ENCODE data around the gene KANSL1.

Gene KANSL1

DNA sequence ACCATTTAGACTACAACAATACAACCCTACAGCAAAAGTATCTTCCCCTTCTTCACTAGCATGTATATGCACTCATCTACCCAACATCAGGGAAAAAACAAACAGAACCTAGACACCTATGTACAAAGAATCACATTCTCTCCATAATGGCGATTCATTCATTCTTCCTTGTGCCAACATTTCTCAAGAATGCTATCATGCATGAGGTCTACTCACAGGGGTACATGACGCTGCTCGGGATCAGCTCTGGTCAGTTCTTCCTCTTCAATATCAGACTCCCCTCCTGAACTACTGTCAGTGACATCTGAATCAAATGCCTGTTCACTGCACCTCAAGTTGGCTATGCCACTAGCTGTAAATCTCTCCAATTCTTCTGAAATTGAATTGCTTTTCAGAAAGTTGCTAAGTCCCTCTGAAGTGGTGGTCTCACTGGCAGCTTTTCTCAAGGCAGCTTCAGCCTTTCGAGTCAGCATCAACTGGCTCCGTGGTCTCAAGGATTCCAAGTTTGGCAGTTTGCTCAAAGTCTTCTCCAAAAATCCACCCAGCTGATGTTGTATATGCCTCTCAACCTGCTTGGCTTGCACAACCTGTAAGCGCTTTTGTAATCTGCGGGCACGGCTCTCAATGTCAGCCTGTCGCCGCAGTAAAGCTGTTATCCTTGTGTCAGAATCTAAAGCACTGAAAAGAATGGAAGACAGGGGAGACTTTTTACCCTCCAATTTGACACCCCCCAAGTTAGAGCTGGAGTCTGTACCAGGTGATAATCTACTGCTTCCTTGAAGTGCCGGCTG, 22.4 kb downstream of the KANSL1 start:
- TF ChIP-seq Cebpa-rat (IDR thresholded peaks at IDR 0.05) = no peak
- H4K20me1 ChIP-seq = peaks cover 100% of the 10 kb centered on the region
- H3K4me1 ChIP-seq = no peaks in the 10 kb centered on the region; the same call in 1 of the 2 replicates
- H3K9me3 ChIP-seq = peaks cover 3% of the 10 kb centered on the region; the same call in 1 of the 2 replicates
- no peak overlapping the region for H3K27ac ChIP-seq
- H3K4me3 ChIP-seq = no peak overlapping the region
- no peaks in the 10 kb centered on the region for H3K27me3 ChIP-seq
- no peak overlapping the region for H3K9ac ChIP-seq
- peaks cover 62% of the 10 kb centered on the region for H3K36me3 ChIP-seq
- H3K4me2 ChIP-seq = no peak overlapping the region

DNA sequence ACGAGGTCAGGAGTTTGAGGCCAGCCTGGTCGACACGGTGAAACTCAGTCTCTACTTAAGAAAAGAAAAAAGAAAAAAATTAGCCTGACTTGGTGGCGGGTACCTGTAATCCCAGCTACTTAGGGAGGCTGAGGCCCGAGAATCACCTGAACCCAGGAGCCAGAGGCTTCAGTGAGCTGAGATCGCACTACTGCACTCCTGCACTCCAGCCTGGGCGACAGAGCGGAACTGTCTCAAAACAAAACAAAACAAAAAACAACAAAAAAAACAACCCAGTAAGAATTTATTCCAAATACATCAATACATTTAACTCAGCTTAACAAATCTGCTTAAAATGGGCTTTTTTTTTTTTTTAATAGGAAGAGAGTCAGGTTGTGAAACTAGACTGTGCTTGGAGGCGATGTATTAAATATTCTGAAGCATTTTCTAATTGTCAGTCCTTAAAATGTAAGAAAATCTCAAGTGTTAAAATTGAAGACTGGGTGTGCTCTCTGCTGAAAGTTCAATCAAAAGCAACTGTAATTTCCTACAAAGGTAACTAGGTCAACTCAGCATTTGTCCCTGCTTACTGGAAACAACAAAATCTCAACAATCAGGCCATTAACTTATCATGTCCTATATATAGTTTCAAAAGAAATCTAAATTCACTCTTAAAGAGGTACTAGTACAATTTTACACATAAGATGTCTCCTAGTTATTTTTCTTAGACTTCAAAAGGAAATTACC, 23.2 kb downstream of the KANSL1 start:
- Histone ChIP-seq H4K20me1 (peaks cover 100% of the 10 kb centered on the region), H3K4me3 (no peak overlapping the region), H3K36me3 (peaks cover 70% of the 10 kb centered on the region), H3K9me3 (peaks cover 3% of the 10 kb centered on the region; the same call in 1 of the 2 replicates), H3K27ac (no peak overlapping the region), H3K9ac (no peak overlapping the region), H3K27me3 (no peaks in the 10 kb centered on the region), H3K4me2 (no peak overlapping the region), H3K4me1 (peaks cover 2% of the 10 kb centered on the region; the same call in 1 of the 2 replicates)
- no peak for TF ChIP-seq Cebpa-rat (IDR thresholded peaks at IDR 0.05)

DNA sequence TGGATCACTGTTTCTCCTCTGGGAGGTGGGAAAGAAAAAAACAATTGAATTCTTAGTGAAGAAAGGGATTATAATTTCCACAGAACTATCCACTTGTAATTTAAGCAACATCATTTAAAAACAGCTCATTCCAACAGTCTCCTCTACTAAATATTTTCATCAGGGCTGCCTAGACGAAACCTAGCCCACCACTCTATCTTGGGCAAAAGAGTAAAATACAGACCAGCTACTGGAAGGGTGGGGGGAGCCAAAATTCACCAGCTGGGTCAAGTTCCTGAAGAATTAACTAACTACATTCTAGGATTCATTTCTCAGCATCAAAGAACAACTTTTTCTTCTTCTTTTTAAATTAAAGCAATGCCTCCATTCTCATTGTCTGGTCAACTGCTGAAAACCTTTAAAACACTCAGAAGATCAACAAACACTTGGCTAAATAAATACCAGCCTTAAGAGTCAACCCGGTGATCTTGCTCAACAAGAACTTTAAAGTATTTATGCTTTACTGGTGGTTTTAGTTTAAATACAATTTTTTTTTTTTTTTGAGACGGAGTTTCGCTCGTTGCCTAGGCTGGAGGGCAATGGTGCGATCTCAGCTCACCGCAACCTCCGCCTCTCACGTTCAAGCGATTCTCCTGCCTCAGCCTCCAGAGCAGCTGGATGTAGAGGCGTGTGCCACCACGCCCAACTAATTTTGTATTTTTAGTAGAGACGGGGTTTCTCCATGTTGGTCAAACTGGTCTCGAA, 25.2 kb downstream of the KANSL1 start:
- Histone ChIP-seq H3K4me1 (peaks cover 22% of the 10 kb centered on the region), H4K20me1 (peaks cover 100% of the 10 kb centered on the region), H3K27ac (no peak overlapping the region), H3K9ac (no peak overlapping the region), H3K27me3 (no peaks in the 10 kb centered on the region), H3K36me3 (peaks cover 82% of the 10 kb centered on the region), H3K4me2 (no peak overlapping the region), H3K4me3 (no peak overlapping the region), H3K9me3 (peaks cover 3% of the 10 kb centered on the region; the same call in 1 of the 2 replicates)
- no peak for TF ChIP-seq Cebpa-rat (IDR thresholded peaks at IDR 0.05)

DNA sequence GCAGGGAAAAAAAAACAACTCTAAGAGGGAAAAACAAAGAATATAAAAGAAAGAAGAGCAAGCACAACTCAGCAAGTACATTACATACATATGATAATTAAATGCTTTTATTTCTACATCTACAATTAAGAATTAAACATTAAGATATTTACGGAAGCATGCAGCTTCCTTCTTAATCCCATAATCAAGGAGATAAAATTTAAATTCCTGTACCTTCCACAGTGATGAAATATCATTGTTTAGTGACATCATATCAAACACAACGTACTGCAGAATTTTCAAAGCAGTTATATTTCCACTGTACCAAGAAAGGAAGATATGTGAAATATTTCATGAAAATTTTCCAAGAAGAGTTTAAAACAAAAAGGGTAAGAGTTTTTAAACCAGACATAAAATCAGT, 26.0 kb downstream of the KANSL1 start:
- no peaks in the 10 kb centered on the region for H3K27me3 ChIP-seq
- no peak overlapping the region for H3K4me2 ChIP-seq
- H3K4me1 ChIP-seq = peaks cover 25% of the 10 kb centered on the region
- H3K36me3 ChIP-seq = peaks cover 84% of the 10 kb centered on the region
- H3K9me3 ChIP-seq = peaks cover 3% of the 10 kb centered on the region; the same call in 1 of the 2 replicates
- no peak overlapping the region for H3K4me3 ChIP-seq
- no peak overlapping the region for H3K9ac ChIP-seq
- H4K20me1 ChIP-seq = peaks cover 100% of the 10 kb centered on the region
- no peak overlapping the region for H3K27ac ChIP-seq
- no peak for TF ChIP-seq Cebpa-rat (IDR thresholded peaks at IDR 0.05)

DNA sequence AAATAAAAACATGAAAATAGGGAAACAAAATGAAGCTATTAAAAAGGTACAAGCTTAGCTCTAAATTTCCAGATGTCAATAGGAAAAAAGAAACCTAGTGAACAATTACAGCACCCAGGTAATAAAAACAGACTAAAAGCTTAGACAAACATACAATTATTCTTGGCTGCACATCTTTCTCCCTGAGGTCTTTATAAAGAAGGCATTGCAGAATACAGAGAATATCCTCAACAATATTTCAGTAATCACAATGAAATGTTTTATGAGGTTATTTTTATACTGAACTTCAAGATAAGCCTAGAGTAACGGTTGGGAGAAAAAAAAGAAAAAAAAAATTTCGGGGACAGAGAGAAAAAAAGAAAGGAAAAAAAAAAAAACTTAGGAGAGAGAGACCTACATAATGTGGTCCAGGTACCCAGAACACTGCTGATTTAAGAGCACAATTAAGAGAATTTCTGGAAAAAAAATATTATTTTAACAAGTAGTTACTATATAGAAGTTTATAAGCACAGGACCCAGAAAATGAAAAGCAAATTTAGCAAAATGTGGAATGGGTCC, 26.5 kb downstream of the KANSL1 start:
- TF ChIP-seq Cebpa-rat (IDR thresholded peaks at IDR 0.05) = no peak
- Histone ChIP-seq H3K9ac (no peak overlapping the region), H3K27me3 (no peaks in the 10 kb centered on the region), H3K27ac (no peak overlapping the region), H3K9me3 (peaks cover 3% of the 10 kb centered on the region; the same call in 1 of the 2 replicates), H3K4me3 (no peak overlapping the region), H3K36me3 (peaks cover 84% of the 10 kb centered on the region), H4K20me1 (peaks cover 100% of the 10 kb centered on the region), H3K4me2 (no peak overlapping the region), H3K4me1 (peaks cover 25% of the 10 kb centered on the region)

DNA sequence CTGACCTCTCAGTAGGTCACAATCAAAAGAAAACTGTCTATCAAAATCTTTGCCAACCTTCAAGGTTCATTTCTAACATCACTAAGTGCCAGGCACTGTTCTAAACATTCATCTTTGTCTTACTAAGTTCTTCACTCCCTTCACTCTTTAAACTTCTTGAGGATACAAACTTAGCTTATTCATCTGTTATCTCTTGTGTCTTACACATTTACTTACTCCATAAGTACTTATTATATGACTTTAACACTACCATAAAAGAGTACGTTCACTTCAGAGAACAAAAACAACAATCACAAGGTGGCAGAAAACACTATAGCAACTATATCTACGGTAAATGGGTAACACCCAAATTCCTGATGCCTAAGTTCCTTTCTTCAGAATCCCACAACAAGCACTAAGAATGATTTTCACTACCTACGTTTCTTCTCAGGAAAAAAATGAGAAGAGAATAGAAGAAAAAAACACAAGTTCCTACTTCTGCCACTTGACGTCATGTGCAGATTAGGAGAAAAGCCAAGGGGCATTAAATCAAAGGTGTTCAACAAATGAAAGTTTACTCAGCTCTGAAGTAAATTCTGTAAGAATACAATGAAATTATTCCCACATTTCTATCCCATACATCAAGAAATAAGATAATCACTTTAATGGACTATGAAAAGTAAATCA, 29.2 kb downstream of the KANSL1 start:
- Histone ChIP-seq H3K4me2 (peak overlapping the region; percentile 7; the same call in 1 of the 2 replicates), H3K9ac (no peak overlapping the region), H3K4me1 (peaks cover 28% of the 10 kb centered on the region), H3K4me3 (no peak overlapping the region), H4K20me1 (peaks cover 100% of the 10 kb centered on the region), H3K27ac (no peak overlapping the region), H3K9me3 (peaks cover 3% of the 10 kb centered on the region; the same call in 1 of the 2 replicates), H3K27me3 (no peaks in the 10 kb centered on the region), H3K36me3 (peaks cover 73% of the 10 kb centered on the region)
- no peak for TF ChIP-seq Cebpa-rat (IDR thresholded peaks at IDR 0.05)

DNA sequence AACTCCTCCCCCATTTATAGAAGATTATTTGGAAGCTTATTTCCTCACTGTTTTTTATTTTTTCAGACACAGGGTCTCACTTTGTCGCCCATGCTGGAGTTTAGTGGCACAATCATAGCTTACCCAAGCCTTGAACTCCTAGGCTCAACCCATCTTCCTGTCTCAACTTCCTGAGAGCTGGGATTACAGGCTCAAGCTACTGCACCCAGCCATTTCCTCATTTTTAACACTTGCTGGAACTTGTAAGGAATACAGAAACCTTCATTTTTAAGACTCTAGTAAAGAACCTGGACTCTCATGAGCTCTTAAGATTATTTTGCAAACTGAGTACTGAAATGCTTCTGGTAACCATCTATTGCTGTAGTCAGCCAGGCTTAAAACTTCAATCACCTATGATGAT, 29.9 kb downstream of the KANSL1 start:
- no peak overlapping the region for H3K9ac ChIP-seq
- peak overlapping the region; percentile 7; the same call in 1 of the 2 replicates for H3K4me2 ChIP-seq
- peaks cover 73% of the 10 kb centered on the region for H3K36me3 ChIP-seq
- H3K27me3 ChIP-seq = no peaks in the 10 kb centered on the region
- peaks cover 100% of the 10 kb centered on the region for H4K20me1 ChIP-seq
- TF ChIP-seq Cebpa-rat (IDR thresholded peaks at IDR 0.05) = no peak
- peaks cover 3% of the 10 kb centered on the region; the same call in 1 of the 2 replicates for H3K9me3 ChIP-seq
- no peak overlapping the region for H3K4me3 ChIP-seq
- peaks cover 35% of the 10 kb centered on the region for H3K4me1 ChIP-seq
- H3K27ac ChIP-seq = no peak overlapping the region

DNA sequence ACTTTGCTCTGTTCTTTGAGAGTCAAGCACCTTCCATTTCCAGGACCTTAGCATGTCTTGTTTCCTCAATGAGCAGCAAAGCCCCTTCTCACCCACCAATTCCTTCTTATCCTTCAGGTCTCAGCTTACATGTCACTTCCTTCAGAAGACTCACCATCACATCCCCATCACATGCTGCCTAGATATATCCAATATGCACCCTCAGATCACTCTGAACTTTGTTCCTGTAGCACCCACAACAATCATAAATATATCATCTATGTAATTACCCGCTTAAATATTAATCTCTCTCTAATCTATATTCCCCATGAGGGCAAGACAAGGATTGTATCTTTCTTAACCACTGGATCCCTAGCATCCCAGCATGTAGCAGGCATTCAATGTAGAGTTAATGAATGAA, 30.4 kb downstream of the KANSL1 start:
- H3K36me3 ChIP-seq = peaks cover 69% of the 10 kb centered on the region
- no peak overlapping the region for H3K9ac ChIP-seq
- H3K4me1 ChIP-seq = peaks cover 37% of the 10 kb centered on the region
- peaks cover 100% of the 10 kb centered on the region for H4K20me1 ChIP-seq
- no peaks in the 10 kb centered on the region for H3K27me3 ChIP-seq
- no peak overlapping the region for H3K27ac ChIP-seq
- H3K4me2 ChIP-seq = no peak overlapping the region; the same call in 1 of the 2 replicates
- no peak for TF ChIP-seq Cebpa-rat (IDR thresholded peaks at IDR 0.05)
- H3K4me3 ChIP-seq = no peak overlapping the region
- peaks cover 3% of the 10 kb centered on the region; the same call in 1 of the 2 replicates for H3K9me3 ChIP-seq

DNA sequence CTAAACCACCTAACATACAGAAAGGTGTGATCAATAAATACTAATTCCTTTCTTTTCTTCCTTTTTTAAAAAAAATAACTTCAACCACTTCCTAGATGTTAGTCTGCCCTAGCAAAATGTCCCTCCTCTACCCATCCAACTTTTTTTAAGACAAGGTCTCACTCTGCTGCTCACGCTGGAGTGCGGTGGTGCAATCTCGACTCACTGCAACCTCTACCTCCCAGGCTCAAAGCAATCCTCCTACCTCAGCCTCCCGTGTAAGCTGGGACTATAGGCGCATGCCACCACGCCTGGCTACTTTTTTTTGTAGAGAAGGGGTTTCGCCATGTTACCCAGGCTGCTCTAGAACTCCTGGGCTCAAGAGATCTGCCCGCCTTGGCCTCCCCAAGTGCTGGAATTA, 33.1 kb downstream of the KANSL1 start:
- no peak for TF ChIP-seq Cebpa-rat (IDR thresholded peaks at IDR 0.05)
- Histone ChIP-seq H3K4me2 (no peak overlapping the region), H3K27ac (no peak overlapping the region), H3K4me3 (no peak overlapping the region), H3K27me3 (no peaks in the 10 kb centered on the region), H4K20me1 (peaks cover 100% of the 10 kb centered on the region), H3K4me1 (peaks cover 48% of the 10 kb centered on the region), H3K9ac (no peak overlapping the region), H3K36me3 (peaks cover 55% of the 10 kb centered on the region), H3K9me3 (no peaks in the 10 kb centered on the region)

All from BLaER1 (cell line).